ENCODE results near the gene RELN. TPM values are rescaled to one million over a fixed set of nuclear protein-coding genes. Genes with fewer than 3 reads are reported as not detected.

Gene RELN
- total and polyA plus RNA-seq, 10 donors = 0.03 to 7.6 (median 1.0) TPM

- intact Hi-C loops (cut with DNase I; ENCODE audit: low total_unique reads) = no loop called here
- Histone ChIP-seq H3K9me3 (peaks cover 0 to 4% (median 0%) of the 10 kb centered on the region in 8 donors), H3K27ac (no peak overlapping the region), H3K4me3 (no peak overlapping the region), H3K4me1 (no peaks in the 10 kb centered on the region), H3K36me3 (no peaks in the 10 kb centered on the region), H3K27me3 (replicated peaks in 1 of 7) (no peaks in the 10 kb centered on the region)
- DNase-seq = no peak
- TF ChIP-seq POLR2AphosphoS5 (IDR thresholded peaks at IDR 0.05) = no peak
- no peak for TF ChIP-seq POLR2A (IDR thresholded peaks at IDR 0.05)
- TF ChIP-seq, protein P1, sequence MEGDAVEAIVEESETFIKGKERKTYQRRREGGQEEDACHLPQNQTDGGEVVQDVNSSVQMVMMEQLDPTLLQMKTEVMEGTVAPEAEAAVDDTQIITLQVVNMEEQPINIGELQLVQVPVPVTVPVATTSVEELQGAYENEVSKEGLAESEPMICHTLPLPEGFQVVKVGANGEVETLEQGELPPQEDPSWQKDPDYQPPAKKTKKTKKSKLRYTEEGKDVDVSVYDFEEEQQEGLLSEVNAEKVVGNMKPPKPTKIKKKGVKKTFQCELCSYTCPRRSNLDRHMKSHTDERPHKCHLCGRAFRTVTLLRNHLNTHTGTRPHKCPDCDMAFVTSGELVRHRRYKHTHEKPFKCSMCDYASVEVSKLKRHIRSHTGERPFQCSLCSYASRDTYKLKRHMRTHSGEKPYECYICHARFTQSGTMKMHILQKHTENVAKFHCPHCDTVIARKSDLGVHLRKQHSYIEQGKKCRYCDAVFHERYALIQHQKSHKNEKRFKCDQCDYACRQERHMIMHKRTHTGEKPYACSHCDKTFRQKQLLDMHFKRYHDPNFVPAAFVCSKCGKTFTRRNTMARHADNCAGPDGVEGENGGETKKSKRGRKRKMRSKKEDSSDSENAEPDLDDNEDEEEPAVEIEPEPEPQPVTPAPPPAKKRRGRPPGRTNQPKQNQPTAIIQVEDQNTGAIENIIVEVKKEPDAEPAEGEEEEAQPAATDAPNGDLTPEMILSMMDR (IDR thresholded peaks at IDR 0.05 in 8 of 11, conservative IDR thresholded peaks at IDR 0.05 in 3 of 11) = no peak
- 80 to 92% (median 91%) methylated on average over 7 of the region's 7 CpGs for WGBS, 5 donors
These were observed 193.0 kb downstream of the RELN start for GRCh38 chr7:103796327-103796962.

- Histone ChIP-seq H3K4me3 (no peak overlapping the region), H3K27me3 (replicated peaks in 1 of 7) (no peaks in the 10 kb centered on the region), H3K27ac (no peak overlapping the region), H3K4me1 (no peaks in the 10 kb centered on the region), H3K9me3 (peaks cover 0 to 4% (median 0%) of the 10 kb centered on the region in 8 donors), H3K36me3 (no peaks in the 10 kb centered on the region)
- intact Hi-C loops (cut with DNase I; ENCODE audit: low total_unique reads) = no loop called here
- DNase-seq = no peak
- TF ChIP-seq, protein P1 (IDR thresholded peaks at IDR 0.05 in 8 of 11, conservative IDR thresholded peaks at IDR 0.05 in 3 of 11) = no peak
- TF ChIP-seq POLR2A (IDR thresholded peaks at IDR 0.05) = no peak
- TF ChIP-seq POLR2AphosphoS5 (IDR thresholded peaks at IDR 0.05) = no peak
These were observed 193.7 kb downstream of the RELN start for GRCh38 chr7:103795787-103796186.

GRCh38 chr7:103795107-103795506 is 194.4 kb downstream of the RELN start:
- Histone ChIP-seq H3K4me3 (no peak overlapping the region), H3K27ac (no peak overlapping the region), H3K27me3 (replicated peaks in 1 of 7) (no peaks in the 10 kb centered on the region), H3K4me1 (no peaks in the 10 kb centered on the region), H3K36me3 (no peaks in the 10 kb centered on the region), H3K9me3 (peaks cover 0 to 4% (median 0%) of the 10 kb centered on the region in 8 donors)
- TF ChIP-seq POLR2A (IDR thresholded peaks at IDR 0.05) (no peak), POLR2AphosphoS5 (IDR thresholded peaks at IDR 0.05) (no peak)
- TF ChIP-seq, protein P1 (IDR thresholded peaks at IDR 0.05 in 8 of 11, conservative IDR thresholded peaks at IDR 0.05 in 3 of 11) = no peak
- DNase-seq = no peak
- WGBS, 5 donors = 54 to 80% (median 72%) methylated on average over 1 of the region's 1 CpG
- intact Hi-C loops (cut with DNase I; ENCODE audit: low total_unique reads) = no loop called here

DNA sequence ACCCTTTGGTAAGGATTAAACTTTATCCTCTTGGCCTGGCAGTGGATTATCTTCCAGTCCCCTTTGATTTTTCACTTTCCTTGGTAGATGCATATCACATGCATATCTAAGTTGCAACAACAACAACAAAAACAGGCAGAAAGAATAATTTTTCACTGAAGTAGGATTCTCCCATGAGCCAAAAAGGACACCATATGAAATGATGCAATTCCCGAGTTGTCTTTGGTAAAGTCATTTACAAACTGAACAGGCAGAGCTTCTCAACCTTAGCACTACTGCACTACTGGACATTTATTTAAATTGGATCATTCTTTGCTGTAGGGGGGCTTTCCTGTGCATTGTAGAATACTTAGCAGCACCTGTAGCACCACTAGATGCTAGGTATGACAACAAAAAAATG is 195.0 kb downstream of the RELN start:
- H3K4me3 ChIP-seq = no peak overlapping the region
- no peak for TF ChIP-seq POLR2A (IDR thresholded peaks at IDR 0.05)
- TF ChIP-seq, protein P1 (IDR thresholded peaks at IDR 0.05 in 8 of 11, conservative IDR thresholded peaks at IDR 0.05 in 3 of 11) = no peak

More for the DNA sequence above, 195.0 kb downstream of the RELN start:
- WGBS, 5 donors = 80 to 96% (median 89%) methylated on average over 1 of the region's 1 CpG
- Histone ChIP-seq H3K4me1 (no peaks in the 10 kb centered on the region), H3K9me3 (peaks cover 0 to 4% (median 0%) of the 10 kb centered on the region in 8 donors), H3K27me3 (replicated peaks in 1 of 7) (no peaks in the 10 kb centered on the region), H3K27ac (no peak overlapping the region), H3K36me3 (no peaks in the 10 kb centered on the region)
- intact Hi-C loops (cut with DNase I; ENCODE audit: low total_unique reads) = no loop called here
- no peak for DNase-seq

All from spleen (tissue), 11 donors.